ENCODE data around the gene CYB5R2.

CYB5R2 gene

DNA sequence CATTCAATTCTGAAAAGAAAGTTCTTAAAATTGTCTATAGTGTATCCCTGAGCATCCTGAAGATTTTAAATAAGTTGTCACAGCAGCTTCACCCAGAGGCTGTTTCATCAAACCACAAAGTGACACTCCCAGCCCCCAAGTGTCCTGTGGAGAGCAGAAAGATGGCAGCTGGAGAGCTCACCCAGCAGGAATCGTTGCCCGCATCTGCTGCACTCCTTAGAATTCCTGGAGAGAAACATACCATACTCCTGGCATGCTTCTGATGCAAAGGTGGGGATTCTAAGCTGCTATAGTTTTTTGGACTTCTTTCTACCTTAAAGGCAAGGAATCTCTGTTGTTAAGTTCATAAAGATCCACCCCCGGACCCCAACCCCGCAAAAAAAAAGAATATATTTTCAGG lies 13.5 kb upstream of the CYB5R2 start:
- TF ChIP-seq, protein P1, sequence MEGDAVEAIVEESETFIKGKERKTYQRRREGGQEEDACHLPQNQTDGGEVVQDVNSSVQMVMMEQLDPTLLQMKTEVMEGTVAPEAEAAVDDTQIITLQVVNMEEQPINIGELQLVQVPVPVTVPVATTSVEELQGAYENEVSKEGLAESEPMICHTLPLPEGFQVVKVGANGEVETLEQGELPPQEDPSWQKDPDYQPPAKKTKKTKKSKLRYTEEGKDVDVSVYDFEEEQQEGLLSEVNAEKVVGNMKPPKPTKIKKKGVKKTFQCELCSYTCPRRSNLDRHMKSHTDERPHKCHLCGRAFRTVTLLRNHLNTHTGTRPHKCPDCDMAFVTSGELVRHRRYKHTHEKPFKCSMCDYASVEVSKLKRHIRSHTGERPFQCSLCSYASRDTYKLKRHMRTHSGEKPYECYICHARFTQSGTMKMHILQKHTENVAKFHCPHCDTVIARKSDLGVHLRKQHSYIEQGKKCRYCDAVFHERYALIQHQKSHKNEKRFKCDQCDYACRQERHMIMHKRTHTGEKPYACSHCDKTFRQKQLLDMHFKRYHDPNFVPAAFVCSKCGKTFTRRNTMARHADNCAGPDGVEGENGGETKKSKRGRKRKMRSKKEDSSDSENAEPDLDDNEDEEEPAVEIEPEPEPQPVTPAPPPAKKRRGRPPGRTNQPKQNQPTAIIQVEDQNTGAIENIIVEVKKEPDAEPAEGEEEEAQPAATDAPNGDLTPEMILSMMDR (conservative IDR thresholded peaks at IDR 0.05; ENCODE audit: low read depth) = no peak
- POLR2A ChIA-PET (ENCODE audit: low non-redundant PET) = no interaction called here
- H3K27ac ChIP-seq = no peak overlapping the region
- no peak for DNase-seq (ENCODE audit: low spot score)
- CTCF ChIA-PET = interaction anchor here (1.2 kb wide), 1 partner anchor 15 kb away, joined by 4 read pairs; no protein-coding TSS in a partner anchor

GRCh38 chr11:7683571-7683970 lies 10.3 kb upstream of the CYB5R2 start:
- no peak overlapping the region for H3K27ac ChIP-seq
- no peak for DNase-seq (ENCODE audit: low spot score)
- TF ChIP-seq, protein P1 (conservative IDR thresholded peaks at IDR 0.05; ENCODE audit: low read depth) = no peak
- CTCF ChIA-PET = no interaction called here
- POLR2A ChIA-PET (ENCODE audit: low non-redundant PET) = no interaction called here

- DNase-seq (ENCODE audit: low spot score) = no peak
- POLR2A ChIA-PET (ENCODE audit: low non-redundant PET) = interaction anchor here (0.8 kb wide), 1 partner anchor 11 kb away, joined by 3 read pairs; no protein-coding TSS in a partner anchor
- CTCF ChIA-PET = interaction anchor here (1.3 kb wide), 1 partner anchor 11 kb away, joined by 4 read pairs; no protein-coding TSS in a partner anchor
- H3K27ac ChIP-seq = no peak overlapping the region
- TF ChIP-seq, protein P1 (conservative IDR thresholded peaks at IDR 0.05; ENCODE audit: low read depth) = no peak
Observed at GRCh38 chr11:7677796-7678201, 4.5 kb upstream of the CYB5R2 start.

- ChIA-PET CTCF (interaction anchor here (0.6 to 1.1 kb wide), 4 partner anchors 12 to 592 kb away, joined by 3 to 4 read pairs (median 3); no protein-coding TSS in a partner anchor), POLR2A (ENCODE audit: low non-redundant PET) (interaction anchor here (0.8 kb wide), 1 partner anchor 10 kb away, joined by 3 read pairs; no protein-coding TSS in a partner anchor)
- peak; percentile 32 for DNase-seq (ENCODE audit: low spot score)
- H3K27ac ChIP-seq = no peak overlapping the region
- TF ChIP-seq, protein P1 (conservative IDR thresholded peaks at IDR 0.05; ENCODE audit: low read depth) = no peak
Observed at GRCh38 chr11:7677071-7677470, 3.8 kb upstream of the CYB5R2 start.

- DNase-seq (ENCODE audit: low spot score) = no peak
- no peak overlapping the region for H3K27ac ChIP-seq
- ChIA-PET CTCF (no interaction called here), POLR2A (ENCODE audit: low non-redundant PET) (no interaction called here)
- TF ChIP-seq, protein P1 (conservative IDR thresholded peaks at IDR 0.05; ENCODE audit: low read depth) = no peak
Observed at GRCh38 chr11:7675631-7676030, 2.3 kb upstream of the CYB5R2 start.

GRCh38 chr11:7673724-7674434 lies 579 bp upstream of the CYB5R2 start:
- TF ChIP-seq, protein P1 (conservative IDR thresholded peaks at IDR 0.05; ENCODE audit: low read depth) = no peak
- ChIA-PET POLR2A (ENCODE audit: low non-redundant PET) (no interaction called here), CTCF (interaction anchor here (0.6 to 1.5 kb wide), 3 partner anchors 9 to 102 kb away, joined by 3 to 6 read pairs (median 5); no protein-coding TSS in a partner anchor)
- DNase-seq (ENCODE audit: low spot score) = no peak
- no peak overlapping the region for H3K27ac ChIP-seq

Data from RWPE1 (cell line).